ENCODE data around the gene PSTPIP1.

- TF ChIP-seq CTCF (IDR thresholded peaks at IDR 0.05 in 8 of 11, conservative IDR thresholded peaks at IDR 0.05 in 3 of 11) (no peak), POLR2AphosphoS5 (IDR thresholded peaks at IDR 0.05) (no peak)
Observed at GRCh38 chr15:76976572-76977270, 18.2 kb upstream of the PSTPIP1 start.

Measured in spleen (tissue), 7 donors.